ENCODE data around the gene ELK1. TPM values are rescaled to one million over a fixed set of nuclear protein-coding genes. Genes with fewer than 3 reads are reported as not detected.

The ELK1 gene
- total RNA-seq, 1 experiment from 2014 or later, result 43.9 TPM

- Mint-ChIP-seq H3K9me3 (ENCODE audit: low read depth, unreplicated experiment) (no peaks in the 10 kb centered on the region), H3K36me3 (ENCODE audit: insufficient read depth, unreplicated experiment) (peaks cover 16% of the 10 kb centered on the region)
Observed at GRCh38 chrX:47634871-47635575, 15.3 kb downstream of the ELK1 start.

GRCh38 chrX:47633689-47634590 lies 16.4 kb downstream of the ELK1 start:
- H3K36me3 Mint-ChIP-seq (ENCODE audit: insufficient read depth, unreplicated experiment), result peaks cover 5% of the 10 kb centered on the region
- no peak for DNase-seq
- no peaks in the 10 kb centered on the region for H3K27me3 Mint-ChIP-seq (ENCODE audit: unreplicated experiment)
- CTCF ChIA-PET, result no interaction called here
- no peak overlapping the region for H3K4me3 Mint-ChIP-seq (ENCODE audit: low read depth, unreplicated experiment)
- TF ChIP-seq, protein P1, sequence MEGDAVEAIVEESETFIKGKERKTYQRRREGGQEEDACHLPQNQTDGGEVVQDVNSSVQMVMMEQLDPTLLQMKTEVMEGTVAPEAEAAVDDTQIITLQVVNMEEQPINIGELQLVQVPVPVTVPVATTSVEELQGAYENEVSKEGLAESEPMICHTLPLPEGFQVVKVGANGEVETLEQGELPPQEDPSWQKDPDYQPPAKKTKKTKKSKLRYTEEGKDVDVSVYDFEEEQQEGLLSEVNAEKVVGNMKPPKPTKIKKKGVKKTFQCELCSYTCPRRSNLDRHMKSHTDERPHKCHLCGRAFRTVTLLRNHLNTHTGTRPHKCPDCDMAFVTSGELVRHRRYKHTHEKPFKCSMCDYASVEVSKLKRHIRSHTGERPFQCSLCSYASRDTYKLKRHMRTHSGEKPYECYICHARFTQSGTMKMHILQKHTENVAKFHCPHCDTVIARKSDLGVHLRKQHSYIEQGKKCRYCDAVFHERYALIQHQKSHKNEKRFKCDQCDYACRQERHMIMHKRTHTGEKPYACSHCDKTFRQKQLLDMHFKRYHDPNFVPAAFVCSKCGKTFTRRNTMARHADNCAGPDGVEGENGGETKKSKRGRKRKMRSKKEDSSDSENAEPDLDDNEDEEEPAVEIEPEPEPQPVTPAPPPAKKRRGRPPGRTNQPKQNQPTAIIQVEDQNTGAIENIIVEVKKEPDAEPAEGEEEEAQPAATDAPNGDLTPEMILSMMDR (IDR thresholded peaks at IDR 0.05; ENCODE audit: unreplicated experiment), result no peak
- no peak overlapping the region for H3K27ac Mint-ChIP-seq (ENCODE audit: unreplicated experiment)
- H3K9me3 Mint-ChIP-seq (ENCODE audit: low read depth, unreplicated experiment), result no peaks in the 10 kb centered on the region
- intact Hi-C loops (cut with micrococcal nuclease; ENCODE audit: unreplicated experiment), result no loop called here
- H3K4me1 Mint-ChIP-seq (ENCODE audit: low read depth, unreplicated experiment), result peaks cover 7% of the 10 kb centered on the region
- no TSS peak for BruUV-seq (replicated peaks)

More at GRCh38 chrX:47634871-47635575, 15.3 kb downstream of the ELK1 start:
- TF ChIP-seq, protein P1 (IDR thresholded peaks at IDR 0.05; ENCODE audit: unreplicated experiment), result no peak
- BruUV-seq (replicated peaks), result no TSS peak
- CTCF ChIA-PET, result no interaction called here
- Mint-ChIP-seq H3K4me1 (ENCODE audit: low read depth, unreplicated experiment) (peaks cover 7% of the 10 kb centered on the region), H3K27ac (ENCODE audit: unreplicated experiment) (no peak overlapping the region), H3K4me3 (ENCODE audit: low read depth, unreplicated experiment) (no peak overlapping the region), H3K27me3 (ENCODE audit: unreplicated experiment) (no peaks in the 10 kb centered on the region)
- intact Hi-C loops (cut with micrococcal nuclease; ENCODE audit: unreplicated experiment), result no loop called here
- DNase-seq, result no peak

- Mint-ChIP-seq H3K9me3 (ENCODE audit: low read depth, unreplicated experiment) (no peaks in the 10 kb centered on the region), H3K4me1 (ENCODE audit: low read depth, unreplicated experiment) (peaks cover 7% of the 10 kb centered on the region), H3K36me3 (ENCODE audit: insufficient read depth, unreplicated experiment) (no peaks in the 10 kb centered on the region), H3K27ac (ENCODE audit: unreplicated experiment) (no peak overlapping the region), H3K4me3 (ENCODE audit: low read depth, unreplicated experiment) (no peak overlapping the region), H3K27me3 (ENCODE audit: unreplicated experiment) (no peaks in the 10 kb centered on the region)
- TF ChIP-seq, protein P1 (IDR thresholded peaks at IDR 0.05; ENCODE audit: unreplicated experiment), result no peak
- intact Hi-C loops (cut with micrococcal nuclease; ENCODE audit: unreplicated experiment), result no loop called here
- no TSS peak for BruUV-seq (replicated peaks)
- CTCF ChIA-PET, result no interaction called here
- DNase-seq, result no peak
Observed at GRCh38 chrX:47632666-47633065, 17.7 kb downstream of the ELK1 start.

DNA sequence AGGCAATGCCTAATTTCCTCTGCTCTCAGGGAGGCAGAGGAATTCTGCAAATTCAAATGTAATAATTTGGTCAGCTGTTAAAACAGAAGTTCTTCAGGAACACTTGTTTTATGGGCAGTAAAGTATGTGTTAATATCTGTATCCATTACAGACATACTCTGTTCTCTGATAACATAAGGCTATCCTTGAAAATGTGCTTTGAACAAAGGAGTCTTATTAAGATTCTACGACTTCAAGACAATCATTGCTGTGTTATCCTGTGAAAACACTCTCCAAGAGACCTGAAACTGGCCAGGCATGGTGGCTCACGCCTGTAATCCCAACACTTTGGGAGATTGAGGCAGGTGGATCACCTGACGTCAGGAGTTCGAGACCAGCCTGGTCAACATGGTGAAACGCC lies 18.7 kb downstream of the ELK1 start:
- Mint-ChIP-seq H3K9me3 (ENCODE audit: low read depth, unreplicated experiment) (no peaks in the 10 kb centered on the region), H3K36me3 (ENCODE audit: insufficient read depth, unreplicated experiment) (no peaks in the 10 kb centered on the region), H3K4me3 (ENCODE audit: low read depth, unreplicated experiment) (no peak overlapping the region), H3K27ac (ENCODE audit: unreplicated experiment) (no peak overlapping the region), H3K27me3 (ENCODE audit: unreplicated experiment) (no peaks in the 10 kb centered on the region), H3K4me1 (ENCODE audit: low read depth, unreplicated experiment) (peaks cover 7% of the 10 kb centered on the region)
- no TSS peak for BruUV-seq (replicated peaks)
- TF ChIP-seq, protein P1 (IDR thresholded peaks at IDR 0.05; ENCODE audit: unreplicated experiment), result no peak
- intact Hi-C loops (cut with micrococcal nuclease; ENCODE audit: unreplicated experiment), result no loop called here
- DNase-seq, result no peak
- CTCF ChIA-PET, result no interaction called here

All from Calu3 (cell line).